ENCODE data around the gene ARHGEF39. TPM values are rescaled to one million over a fixed set of nuclear protein-coding genes. Genes with fewer than 3 reads are reported as not detected.
"Not testable (repeated sequence)": the region's sequence is repeated elsewhere in the genome, so short reads cannot be mapped to it uniquely, and the experiment has no call there.

ARHGEF39 gene
- total RNA-seq, 1 donor from 2014 or later: 1.1 TPM

DNA sequence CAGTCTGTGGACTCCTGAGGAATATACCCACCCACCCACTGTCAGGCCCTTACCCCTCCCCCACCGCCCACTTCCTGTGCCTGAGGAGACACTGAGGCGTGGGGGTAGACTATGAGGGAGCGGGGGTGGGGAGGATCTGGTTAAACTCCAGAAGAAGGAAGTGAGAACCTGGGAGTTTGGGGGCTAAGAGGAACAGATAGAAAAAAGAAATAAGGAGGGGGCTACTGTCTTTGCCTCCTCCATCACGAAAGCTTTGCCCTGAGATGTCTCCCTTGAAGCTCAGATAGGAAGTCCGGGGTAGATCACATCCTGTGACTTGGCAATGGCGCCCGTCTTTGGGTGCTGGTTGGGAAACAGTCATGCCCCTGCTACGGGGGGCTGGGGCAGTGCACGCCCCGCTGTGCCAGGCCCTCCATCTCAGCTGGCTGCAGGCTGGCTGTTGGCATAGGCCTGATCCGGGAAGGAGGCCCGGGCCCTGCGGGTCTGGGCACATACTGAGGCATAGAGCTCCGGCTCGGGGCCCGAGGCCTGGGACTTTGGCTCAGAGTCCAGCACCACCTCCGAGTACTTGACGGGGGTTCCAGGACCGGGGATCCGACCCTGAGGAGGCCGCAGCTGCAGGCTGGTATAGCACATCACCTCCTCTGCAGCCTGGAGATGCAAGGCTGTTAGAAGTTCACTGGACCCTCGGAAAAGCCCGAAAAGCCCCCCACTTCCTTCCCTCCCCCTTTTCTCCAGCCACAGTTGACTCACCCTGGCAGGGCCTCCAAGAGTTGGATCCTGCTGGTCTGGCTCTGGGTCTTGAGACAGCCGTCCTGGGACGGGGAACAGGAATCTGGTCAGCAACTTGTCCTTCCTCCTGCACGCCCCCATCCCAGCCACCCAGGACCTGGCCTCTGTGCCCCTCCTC, 15.3 kb downstream of the ARHGEF39 start:
- DNase-seq (ENCODE audit: low spot score in 2 of 2): peak in 1 of 2 donors; percentile 88
- H3K4me1 ChIP-seq: peaks cover 15 to 37% of the 10 kb centered on the region in 2 donors
- peak overlapping the region; percentile 94 to 95 for H3K27ac ChIP-seq
- peak overlapping the region; percentile 2 to 50 for H3K4me3 ChIP-seq
- TF ChIP-seq, protein P1, sequence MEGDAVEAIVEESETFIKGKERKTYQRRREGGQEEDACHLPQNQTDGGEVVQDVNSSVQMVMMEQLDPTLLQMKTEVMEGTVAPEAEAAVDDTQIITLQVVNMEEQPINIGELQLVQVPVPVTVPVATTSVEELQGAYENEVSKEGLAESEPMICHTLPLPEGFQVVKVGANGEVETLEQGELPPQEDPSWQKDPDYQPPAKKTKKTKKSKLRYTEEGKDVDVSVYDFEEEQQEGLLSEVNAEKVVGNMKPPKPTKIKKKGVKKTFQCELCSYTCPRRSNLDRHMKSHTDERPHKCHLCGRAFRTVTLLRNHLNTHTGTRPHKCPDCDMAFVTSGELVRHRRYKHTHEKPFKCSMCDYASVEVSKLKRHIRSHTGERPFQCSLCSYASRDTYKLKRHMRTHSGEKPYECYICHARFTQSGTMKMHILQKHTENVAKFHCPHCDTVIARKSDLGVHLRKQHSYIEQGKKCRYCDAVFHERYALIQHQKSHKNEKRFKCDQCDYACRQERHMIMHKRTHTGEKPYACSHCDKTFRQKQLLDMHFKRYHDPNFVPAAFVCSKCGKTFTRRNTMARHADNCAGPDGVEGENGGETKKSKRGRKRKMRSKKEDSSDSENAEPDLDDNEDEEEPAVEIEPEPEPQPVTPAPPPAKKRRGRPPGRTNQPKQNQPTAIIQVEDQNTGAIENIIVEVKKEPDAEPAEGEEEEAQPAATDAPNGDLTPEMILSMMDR (IDR thresholded peaks at IDR 0.05): no peak
- H3K9me3 ChIP-seq: no peaks in the 10 kb centered on the region
- intact Hi-C loops (cut with DNase I): loop anchor here (5.0 to 10.0 kb wide), 5 partner anchors 157 to 537 kb away; partner anchors contain the start of genes HRCT1, RUSC2 and SPAAR
- no peaks in the 10 kb centered on the region for H3K36me3 ChIP-seq
- no peaks in the 10 kb centered on the region for H3K27me3 ChIP-seq

DNA sequence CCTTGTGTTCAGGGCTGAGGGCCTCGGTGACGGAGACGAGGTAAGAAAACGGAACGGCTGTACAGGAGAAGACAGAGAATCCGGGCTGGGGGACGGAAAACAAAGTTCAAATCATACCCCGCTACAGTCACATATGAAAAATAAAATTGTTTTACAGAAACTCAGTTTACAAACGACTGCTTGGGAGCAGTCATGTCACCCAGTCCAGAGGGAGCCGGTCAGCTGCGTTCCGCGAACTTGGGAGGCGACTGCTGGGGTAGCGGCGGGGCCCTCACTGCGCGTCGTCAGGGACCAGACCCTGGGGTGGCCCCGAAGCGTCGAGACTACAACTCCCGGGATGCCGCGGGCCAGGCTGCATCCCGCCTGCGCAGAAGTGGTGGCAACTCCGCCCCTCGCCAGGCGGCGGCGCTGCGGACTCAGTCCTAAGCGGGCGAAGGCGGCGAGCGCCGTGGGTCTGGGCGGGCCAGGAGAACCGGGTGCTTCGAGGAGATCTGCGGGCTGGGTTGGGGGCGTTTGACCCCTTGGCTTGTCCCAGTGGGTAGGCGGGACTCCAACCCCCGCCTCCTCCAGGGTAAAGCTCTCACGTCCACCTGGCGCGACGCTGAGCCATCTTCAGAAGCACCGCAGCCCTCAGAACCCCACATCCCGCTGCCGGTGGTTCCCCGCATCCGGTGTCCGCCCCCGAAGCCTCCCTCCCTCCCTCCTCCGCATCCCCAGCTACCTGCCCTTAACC, 18.3 kb downstream of the ARHGEF39 start:
- Histone ChIP-seq H3K27ac (peak overlapping the region; percentile 94 to 95), H3K36me3 (no peaks in the 10 kb centered on the region), H3K4me3 (peak overlapping the region; percentile 66 to 68), H3K27me3 (no peaks in the 10 kb centered on the region), H3K9me3 (no peaks in the 10 kb centered on the region), H3K4me1 (peaks cover 15 to 37% of the 10 kb centered on the region in 2 donors)
- intact Hi-C loops (cut with DNase I): loop anchor here (1.0 to 10.0 kb wide), 6 partner anchors 42 to 534 kb away; partner anchors contain the start of gene RUSC2
- DNase-seq (ENCODE audit: low spot score in 2 of 2): peak; percentile 66 to 96
- TF ChIP-seq, protein P1 (IDR thresholded peaks at IDR 0.05): peak; percentile 97 to 99 (median 97)

DNA sequence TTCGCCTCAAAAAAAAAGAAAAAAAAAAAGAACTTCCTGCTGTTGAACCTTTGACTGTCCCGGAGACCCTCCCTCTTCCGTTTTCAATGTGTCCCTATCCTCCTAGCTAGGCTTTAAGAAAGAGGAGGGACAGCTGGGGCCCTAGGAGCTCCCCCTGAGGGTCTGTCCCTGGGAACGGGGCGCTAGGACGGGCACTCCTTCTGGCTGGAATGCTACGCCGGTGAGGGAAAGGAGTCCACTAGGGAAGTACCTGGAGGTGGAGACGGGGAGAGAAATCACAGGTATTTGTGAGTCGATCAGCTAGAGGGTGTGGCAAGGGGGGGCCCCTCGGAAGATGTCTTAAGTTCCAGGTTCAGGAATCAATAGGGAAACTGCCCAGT, 18.9 kb downstream of the ARHGEF39 start:
- H3K9me3 ChIP-seq: no peaks in the 10 kb centered on the region
- H3K36me3 ChIP-seq: no peaks in the 10 kb centered on the region
- no peak for DNase-seq (ENCODE audit: low spot score in 2 of 2)
- peak overlapping the region; percentile 66 to 68 for H3K4me3 ChIP-seq
- TF ChIP-seq, protein P1 (IDR thresholded peaks at IDR 0.05): peak in 1 of 3 experiments; percentile 18
- intact Hi-C loops (cut with DNase I): loop anchor here (1.0 to 10.0 kb wide), 6 partner anchors 42 to 534 kb away; partner anchors contain the start of gene RUSC2
- H3K27me3 ChIP-seq: no peaks in the 10 kb centered on the region
- H3K4me1 ChIP-seq: peaks cover 15 to 37% of the 10 kb centered on the region in 2 donors
- H3K27ac ChIP-seq: peak overlapping the region; percentile 94 to 95

DNA sequence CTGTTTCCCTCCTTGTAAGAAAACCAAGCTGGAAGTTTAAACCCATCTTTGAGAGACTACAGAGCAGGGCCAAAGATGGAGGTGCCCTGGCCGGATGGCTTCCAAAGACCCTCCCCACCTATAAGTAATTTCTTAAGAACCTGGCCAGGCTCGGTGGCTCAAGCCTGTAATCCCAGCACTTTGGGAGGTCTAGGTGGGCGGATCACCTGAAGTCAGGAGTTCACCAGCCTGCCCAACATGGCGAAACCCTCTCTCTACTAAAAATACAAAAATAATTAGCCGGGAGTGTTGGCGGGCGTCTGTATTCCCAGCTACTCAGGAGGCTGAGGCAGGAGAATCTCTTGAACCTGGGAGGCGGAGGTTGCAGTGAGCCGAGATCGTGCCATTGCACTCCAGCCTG, 19.3 kb downstream of the ARHGEF39 start:
- H3K4me1 ChIP-seq: peaks cover 15 to 33% of the 10 kb centered on the region in 2 donors
- peak overlapping the region; percentile 94 to 95 for H3K27ac ChIP-seq
- not testable (repeated sequence) for DNase-seq (ENCODE audit: low spot score in 2 of 2); H3K27me3 ChIP-seq; H3K36me3 ChIP-seq; H3K9me3 ChIP-seq
- H3K4me3 ChIP-seq: peak overlapping the region; percentile 66 to 68
- intact Hi-C loops (cut with DNase I): loop anchor here (1.0 to 10.0 kb wide), 6 partner anchors 41 to 533 kb away; partner anchors contain the start of gene RUSC2

DNA sequence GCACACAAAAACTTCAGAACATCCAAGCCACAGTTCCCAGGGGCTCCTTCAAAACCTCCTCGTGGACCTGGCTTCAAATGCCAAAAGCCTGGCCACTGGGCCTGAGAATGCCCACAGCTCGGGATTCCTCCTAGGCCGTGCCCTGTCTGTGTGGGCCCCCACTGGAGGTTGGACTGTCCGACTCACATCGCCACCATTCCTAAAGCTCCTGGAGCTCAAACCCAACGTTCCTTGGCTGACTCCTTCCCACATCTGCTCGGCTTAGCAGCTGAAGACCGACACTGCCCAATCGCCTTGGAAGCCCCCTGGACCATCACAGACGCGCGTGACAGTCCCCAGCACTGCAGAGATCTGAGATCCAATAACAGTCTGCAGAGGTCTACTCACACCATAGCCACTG, 21.9 kb downstream of the ARHGEF39 start:
- Histone ChIP-seq H3K9me3 (no peaks in the 10 kb centered on the region), H3K27me3 (no peaks in the 10 kb centered on the region), H3K4me1 (peaks cover 5 to 6% of the 10 kb centered on the region in 2 donors), H3K4me3 (no peak overlapping the region), H3K36me3 (no peaks in the 10 kb centered on the region), H3K27ac (no peak overlapping the region)
- intact Hi-C loops (cut with DNase I): loop anchor here (10.0 kb wide), 1 partner anchor 302 kb away; no protein-coding TSS in a partner anchor
- no peak for DNase-seq (ENCODE audit: low spot score in 2 of 2)
- TF ChIP-seq, protein P1 (IDR thresholded peaks at IDR 0.05): no peak

DNA sequence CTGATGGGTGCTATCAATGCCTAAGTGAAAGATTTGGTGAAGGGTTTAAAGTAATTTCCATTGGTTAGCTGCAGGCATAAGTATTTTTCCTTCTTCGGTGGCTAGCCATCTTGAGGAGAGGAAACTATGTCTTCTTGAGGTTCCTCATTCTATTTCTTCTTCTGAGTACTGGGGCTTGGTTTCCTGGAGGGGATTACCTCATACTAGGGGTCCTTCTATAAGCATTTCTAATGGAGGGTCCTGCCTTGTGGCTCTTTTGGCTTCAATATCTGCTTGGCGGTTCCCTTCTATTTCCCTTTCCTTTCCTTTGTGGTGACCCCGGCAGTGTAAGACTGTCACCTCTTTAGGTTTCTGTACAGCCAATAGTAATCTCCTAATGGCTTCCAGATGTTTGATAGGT, 23.5 kb downstream of the ARHGEF39 start:
- peak in 1 of 2 donors; percentile 42 for DNase-seq (ENCODE audit: low spot score in 2 of 2)
- H3K36me3 ChIP-seq, H3K9me3 ChIP-seq, H3K27ac ChIP-seq, H3K4me1 ChIP-seq, H3K4me3 ChIP-seq, H3K27me3 ChIP-seq: not testable (repeated sequence)
- intact Hi-C loops (cut with DNase I): loop anchor here (10.0 kb wide), 1 partner anchor 303 kb away; no protein-coding TSS in a partner anchor

DNA sequence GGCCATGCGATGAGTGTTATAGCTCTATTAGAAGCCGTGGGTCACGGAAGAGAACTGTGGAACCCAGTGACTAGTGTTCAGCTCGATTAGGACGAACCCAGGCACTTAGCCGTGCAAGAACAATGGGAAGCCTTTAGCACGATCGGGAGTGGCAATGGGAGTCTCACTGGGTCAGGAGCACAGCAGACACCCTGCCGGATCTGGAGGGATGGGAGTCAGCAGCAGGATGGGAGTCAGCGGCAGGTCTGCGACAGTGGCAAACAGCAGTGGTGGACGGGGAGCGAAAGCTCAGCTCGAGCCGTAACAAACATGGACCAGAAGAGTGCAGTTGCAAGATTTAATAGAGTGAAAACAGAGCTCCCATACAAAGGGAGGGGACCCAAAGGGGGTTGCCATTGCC, 24.6 kb downstream of the ARHGEF39 start:
- not testable (repeated sequence) for H3K27ac ChIP-seq, H3K9me3 ChIP-seq, H3K27me3 ChIP-seq, H3K4me1 ChIP-seq, H3K36me3 ChIP-seq, H3K4me3 ChIP-seq
- intact Hi-C loops (cut with DNase I): loop anchor here (10.0 kb wide), 1 partner anchor 304 kb away; no protein-coding TSS in a partner anchor
- DNase-seq (ENCODE audit: low spot score in 2 of 2): peak in 1 of 2 donors; percentile 45

Data from ascending aorta (tissue), 2 donors.